RWPE1 (cell line): ENCODE measurements around the gene ZNF74.
A peak's percentile ranks its signal among the peaks of the same experiment; 100 is the strongest.
"Not testable (repeated sequence)": the region's sequence is repeated elsewhere in the genome, so short reads cannot be mapped to it uniquely, and the experiment has no call there.

Source experiments
- CTCF ChIA-PET: fragments of 350-600 bp; sonication (Branson Sonifier 250); formaldehyde crosslinking; extraction: SDS; loops from one replicate; lab custom pipeline; 2021; lab: Yijun Ruan, JAX
- POLR2A ChIA-PET: fragments of 400-600 bp; formaldehyde crosslinking; extraction: SDS; loops from one replicate; lab custom pipeline; 2020; ENCODE audit warnings: antibody characterized with exemption; ENCODE audit not compliant: low non-redundant PET; lab: Yijun Ruan, JAX
- DNase-seq: peaks from one replicate; pipeline ENCODE4 v3.0.0; 2012; ENCODE audit warnings: low spot score
- H3K27ac ChIP-seq: fragments of 450-650 bp; 2 replicates; pipeline ENCODE4 v1.5.1; 2017
- TF ChIP-seq, protein P1 (sequence below): fragments of 450-650 bp; conservative IDR thresholded peaks from 2 replicates; pipeline ENCODE4 v1.5.1; 2017; ENCODE audit warnings: low read depth, mild to moderate bottlenecking

Gene ZNF74

DNA sequence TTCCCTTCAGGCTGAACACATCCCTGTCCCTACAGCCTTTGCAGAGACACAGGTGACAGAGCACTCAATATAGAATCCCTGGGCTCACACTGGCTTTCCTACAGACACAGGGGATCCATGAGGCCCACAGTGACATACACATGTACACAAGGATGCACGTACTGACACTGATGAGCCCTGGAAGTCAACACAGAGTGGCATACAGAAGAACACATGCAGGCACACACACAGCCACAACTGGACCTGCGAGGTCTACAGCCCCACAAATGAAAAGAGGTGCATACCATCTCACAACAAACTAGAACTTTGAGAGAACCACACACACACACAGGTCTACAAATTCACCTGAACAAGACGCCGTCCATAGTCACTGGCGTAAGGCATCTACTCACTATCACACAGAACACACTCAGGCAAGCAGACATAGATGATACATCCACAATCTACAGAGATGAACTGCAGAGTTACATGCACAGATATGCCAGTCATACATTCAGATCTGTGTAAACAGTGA, 3.5 kb upstream of the ZNF74 start:
- no peak for DNase-seq
- CTCF ChIA-PET: no interaction called here
- TF ChIP-seq, protein P1, sequence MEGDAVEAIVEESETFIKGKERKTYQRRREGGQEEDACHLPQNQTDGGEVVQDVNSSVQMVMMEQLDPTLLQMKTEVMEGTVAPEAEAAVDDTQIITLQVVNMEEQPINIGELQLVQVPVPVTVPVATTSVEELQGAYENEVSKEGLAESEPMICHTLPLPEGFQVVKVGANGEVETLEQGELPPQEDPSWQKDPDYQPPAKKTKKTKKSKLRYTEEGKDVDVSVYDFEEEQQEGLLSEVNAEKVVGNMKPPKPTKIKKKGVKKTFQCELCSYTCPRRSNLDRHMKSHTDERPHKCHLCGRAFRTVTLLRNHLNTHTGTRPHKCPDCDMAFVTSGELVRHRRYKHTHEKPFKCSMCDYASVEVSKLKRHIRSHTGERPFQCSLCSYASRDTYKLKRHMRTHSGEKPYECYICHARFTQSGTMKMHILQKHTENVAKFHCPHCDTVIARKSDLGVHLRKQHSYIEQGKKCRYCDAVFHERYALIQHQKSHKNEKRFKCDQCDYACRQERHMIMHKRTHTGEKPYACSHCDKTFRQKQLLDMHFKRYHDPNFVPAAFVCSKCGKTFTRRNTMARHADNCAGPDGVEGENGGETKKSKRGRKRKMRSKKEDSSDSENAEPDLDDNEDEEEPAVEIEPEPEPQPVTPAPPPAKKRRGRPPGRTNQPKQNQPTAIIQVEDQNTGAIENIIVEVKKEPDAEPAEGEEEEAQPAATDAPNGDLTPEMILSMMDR: no peak
- no peak overlapping the region for H3K27ac ChIP-seq
- POLR2A ChIA-PET: no interaction called here

GRCh38 chr22:20391222-20391621, 2.7 kb upstream of the ZNF74 start:
- TF ChIP-seq, protein P1: no peak

GRCh38 chr22:20392365-20392881, 1.5 kb upstream of the ZNF74 start:
- CTCF ChIA-PET, H3K27ac ChIP-seq, DNase-seq, POLR2A ChIA-PET: not testable (repeated sequence)

More at GRCh38 chr22:20391222-20391621, 2.7 kb upstream of the ZNF74 start:
- DNase-seq: no peak
- no peak overlapping the region for H3K27ac ChIP-seq
- CTCF ChIA-PET: no interaction called here
- POLR2A ChIA-PET: no interaction called here

- POLR2A ChIA-PET: interaction anchor here (0.6 to 0.9 kb wide), 2 partner anchors 11 to 65 kb away, joined by 3 read pairs; no protein-coding TSS in a partner anchor
- TF ChIP-seq, protein P1: no peak
- no peak for DNase-seq
- CTCF ChIA-PET: no interaction called here
- peak overlapping the region; percentile 69 for H3K27ac ChIP-seq
These were observed 807 bp upstream of the ZNF74 start for GRCh38 chr22:20392983-20393704.

- TF ChIP-seq, protein P1: no peak
- POLR2A ChIA-PET: no interaction called here
- DNase-seq: no peak
- peak overlapping the region; percentile 10; the same call in 1 of the 2 replicates for H3K27ac ChIP-seq
- CTCF ChIA-PET: interaction anchor here (0.6 to 0.7 kb wide), 3 partner anchors 23 to 179 kb away, joined by 3 read pairs; no protein-coding TSS in a partner anchor
These were observed 1.4 kb downstream of the ZNF74 start for GRCh38 chr22:20395181-20395906.

DNA sequence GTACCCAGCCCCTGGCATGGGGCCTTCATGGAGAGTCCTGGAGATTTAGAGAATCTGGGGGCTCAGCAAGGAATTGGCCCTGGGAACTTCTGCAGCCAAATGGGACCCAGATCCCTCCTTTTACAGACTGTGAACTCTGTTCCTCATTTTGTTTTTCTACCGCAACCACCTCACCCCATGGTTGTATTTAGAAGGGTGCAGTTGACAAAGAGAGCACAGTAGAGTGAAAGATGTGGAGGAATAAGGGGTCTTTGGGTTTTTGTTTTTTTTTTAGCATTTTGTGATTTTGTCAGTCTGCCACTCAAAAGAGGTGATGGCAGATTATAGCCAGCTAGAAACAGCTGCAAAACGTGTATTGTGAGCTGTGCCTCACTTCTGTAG, 1.9 kb downstream of the ZNF74 start:
- ChIA-PET CTCF (no interaction called here), POLR2A (no interaction called here)
- peak overlapping the region; percentile 10; the same call in 1 of the 2 replicates for H3K27ac ChIP-seq
- DNase-seq: no peak
- TF ChIP-seq, protein P1: no peak
